ENCODE results near the gene FSTL4. TPM values are rescaled to one million over a fixed set of nuclear protein-coding genes. Genes with fewer than 3 reads are reported as not detected.

Gene FSTL4
- total and polyA plus RNA-seq, 2 of the 13 experiments (the other 11 are each of a cell fraction or from before 2014, with no cell fraction given), result 2.1 to 3.0 TPM

DNA sequence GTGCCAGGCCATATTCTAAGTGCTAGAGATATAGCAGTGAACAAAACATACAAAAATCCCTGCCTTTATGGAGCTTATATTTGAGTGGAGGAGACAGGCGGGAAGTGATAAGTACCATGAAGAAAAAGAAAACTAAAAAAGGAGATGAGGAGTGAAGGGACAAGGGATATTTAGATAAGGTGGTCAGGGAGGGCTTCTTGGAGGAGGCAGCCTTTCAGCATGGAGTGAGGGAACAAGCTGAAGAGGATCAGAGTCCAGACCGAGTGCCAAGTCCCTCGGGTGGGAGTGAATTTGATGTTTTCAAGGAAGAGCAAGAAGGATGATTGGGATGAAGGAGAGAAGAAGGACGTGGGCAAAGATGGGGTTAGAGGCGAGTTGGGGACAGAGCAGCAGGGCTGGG is 190.5 kb downstream of the FSTL4 start:
- intact Hi-C loops (cut with micrococcal nuclease; ENCODE audit: unreplicated experiment) (loop anchor here (2.0 kb wide), 1 partner anchor 523 kb away; no protein-coding TSS in a partner anchor), in situ Hi-C loops (cut with HindIII; ENCODE audit: extremely low pct_ligation_motif_present, low pct_unique_long_range_greater_than_20kb) (loop anchor here (10.0 kb wide), 1 partner anchor 523 kb away; no protein-coding TSS in a partner anchor)
- peaks cover 2 to 34% of the 10 kb centered on the region in 2 experiments; a peak in 3 of 5 replicates for H3K27me3 ChIP-seq (ENCODE audit: control insufficient read depth in 1 of 2, insufficient read depth in 2 of 2, low read length in 2 of 2)
- H3K36me3 ChIP-seq (replicated peaks in 1 of 2; ENCODE audit: control insufficient read depth in 1 of 2, insufficient read depth in 2 of 2, low read length in 2 of 2), result no peaks in the 10 kb centered on the region
- no peak overlapping the region for H2AFZ ChIP-seq (ENCODE audit: low read length)
- no peak for DNase-seq (ENCODE audit: low spot score)
- WGBS (ENCODE audit: low lambda C conversion rate), result 21% methylated on average over 5 of the region's 5 CpGs
- H3K4me1 ChIP-seq (ENCODE audit: insufficient read depth, low read length), result peaks cover 9% of the 10 kb centered on the region; the same call in 1 of the 2 replicates
- no peak for FAIRE-seq
- H3K79me2 ChIP-seq (ENCODE audit: insufficient read depth, low read length), result no peaks in the 10 kb centered on the region
- CTCF ChIA-PET (ENCODE audit: low intra/inter-chr PET ratio, low total read pairs), result no interaction called here
- H4K20me1 ChIP-seq (ENCODE audit: insufficient read depth, low read length), result no peaks in the 10 kb centered on the region
- ATAC-seq, result no peak
- no peak overlapping the region for H3K4me2 ChIP-seq (ENCODE audit: low read depth, low read length)
- no peak overlapping the region for H3K4me3 ChIP-seq (replicated peaks in 1 of 3; ENCODE audit: insufficient read depth in 1 of 3, low read depth in 2 of 3, low read length in 3 of 3)
- BruUV-seq (replicated peaks), result no TSS peak
- POLR2A ChIA-PET, result no interaction called here
- H3K27ac ChIP-seq (ENCODE audit: extremely low read length, insufficient read depth, low read length), result no peak overlapping the region
- TF ChIP-seq ZNF562 (CRISPR knock-in tag; IDR thresholded peaks at IDR 0.05; ENCODE audit: borderline replicate concordance) (no peak), KDM1A (CRISPR knock-in tag; IDR thresholded peaks at IDR 0.05) (no peak), ZBTB7A (CRISPR knock-in tag; IDR thresholded peaks at IDR 0.05) (no peak), CBX2 (IDR thresholded peaks at IDR 0.05; ENCODE audit: low read depth, low read length) (no peak), CBX2 (CRISPR knock-in tag; IDR thresholded peaks at IDR 0.05; ENCODE audit: low read depth) (no peak), ZNF589 (CRISPR knock-in tag; conservative IDR thresholded peaks at IDR 0.05) (no peak), ZFP1 (CRISPR knock-in tag; IDR thresholded peaks at IDR 0.05) (no peak), ZFP36 (IDR thresholded peaks at IDR 0.05; ENCODE audit: borderline replicate concordance, low read depth, low read length, partially characterized antibody) (no peak), RAD51 (IDR thresholded peaks at IDR 0.05; ENCODE audit: borderline replicate concordance) (no peak), ZNF737 (CRISPR knock-in tag; IDR thresholded peaks at IDR 0.05; ENCODE audit: borderline replicate concordance) (no peak), FIP1L1 (IDR thresholded peaks at IDR 0.05; ENCODE audit: borderline replicate concordance, insufficient read depth, low read depth, low read length) (no peak), KDM4B (CRISPR knock-in tag; IDR thresholded peaks at IDR 0.05) (no peak), TBX2 (CRISPR knock-in tag; IDR thresholded peaks at IDR 0.05; ENCODE audit: borderline replicate concordance) (no peak), TCF7L2 (IDR thresholded peaks at IDR 0.05; ENCODE audit: low read depth, low read length) (no peak), SMYD3 (CRISPR knock-in tag; IDR thresholded peaks at IDR 0.05) (no peak)
- TF ChIP-seq, protein P1, sequence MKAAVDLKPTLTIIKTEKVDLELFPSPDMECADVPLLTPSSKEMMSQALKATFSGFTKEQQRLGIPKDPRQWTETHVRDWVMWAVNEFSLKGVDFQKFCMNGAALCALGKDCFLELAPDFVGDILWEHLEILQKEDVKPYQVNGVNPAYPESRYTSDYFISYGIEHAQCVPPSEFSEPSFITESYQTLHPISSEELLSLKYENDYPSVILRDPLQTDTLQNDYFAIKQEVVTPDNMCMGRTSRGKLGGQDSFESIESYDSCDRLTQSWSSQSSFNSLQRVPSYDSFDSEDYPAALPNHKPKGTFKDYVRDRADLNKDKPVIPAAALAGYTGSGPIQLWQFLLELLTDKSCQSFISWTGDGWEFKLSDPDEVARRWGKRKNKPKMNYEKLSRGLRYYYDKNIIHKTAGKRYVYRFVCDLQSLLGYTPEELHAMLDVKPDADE (CRISPR knock-in tag; IDR thresholded peaks at IDR 0.05), result no peak
- H3K9ac ChIP-seq (ENCODE audit: insufficient read depth, low read depth, low read length), result no peak overlapping the region
- H3K9me3 ChIP-seq (ENCODE audit: low read length), result no peaks in the 10 kb centered on the region

All from HepG2 (cell line).